Adrenal gland (tissue), 12 donors: ENCODE measurements around the gene CTSL. TPM values are rescaled to one million over a fixed set of nuclear protein-coding genes. Genes with fewer than 3 reads are reported as not detected.

ENCODE experiments used
- DNase-seq, 7 donors: peaks; one replicate each; pipeline ENCODE4 v3.0.0-alpha.2; 2019 to 2020
- H3K27ac ChIP-seq, 5 donors: fragments of 200-600 bp; sonication (generic) in 4 of 5; 1 replicate in 3 of 5; 2 replicates in 2 of 5; pipeline versions ENCODE4 v1.5.1 to v1.8.0; 2016 to 2020; ENCODE audit warnings: mild to moderate bottlenecking in 1 of 5
- H3K27me3 ChIP-seq: fragments of 200-600 bp; 2 replicates; pipeline ENCODE4 v1.8.0; 2021
- H3K36me3 ChIP-seq, 2 donors: fragments of 200-600 bp; replicated peaks in 1 of 2; 1 replicate in 1 of 2; 2 replicates in 1 of 2; pipeline versions ENCODE4 v1.5.1 to v1.8.0; 2018 to 2022
- H3K4me1 ChIP-seq, 2 donors: fragments of 200-600 bp; replicated peaks in 1 of 2; 1 replicate in 1 of 2; 2 replicates in 1 of 2; pipeline versions ENCODE4 v1.5.1 to v1.8.0; 2018 to 2021
- H3K4me3 ChIP-seq, 4 donors: fragments of 200-600 bp; sonication (generic) in 3 of 4; one replicate each; pipeline ENCODE4 v1.5.1; 2016 to 2018
- H3K9me3 ChIP-seq, 3 donors: fragments of 200-600 bp; sonication (generic) in 1 of 3; replicated peaks in 1 of 3; 1 replicate in 2 of 3; 2 replicates in 1 of 3; pipeline versions ENCODE4 v1.5.1 to v1.8.0; 2016 to 2021
- CTCF ChIP-seq, 6 experiments: fragments of 450-650 bp in 4 of 6; fragments of 200-600 bp in 2 of 6; sonication (generic) in 1 of 6; IDR thresholded peaks; 1 replicate in 5 of 6; 2 replicates in 1 of 6; pipeline versions ENCODE4 v1.5.1 to v1.8.0; 2016 to 2021; ENCODE audit warnings: antibody characterized with exemption in 6 of 6, mild to moderate bottlenecking in 2 of 6, moderate library complexity in 1 of 6
- POLR2A ChIP-seq, 2 donors: fragments of 450-650 bp; IDR thresholded peaks; one replicate each; pipeline ENCODE4 v1.6.1; 2017; ENCODE audit warnings: antibody characterized with exemption in 2 of 2, mild to moderate bottlenecking in 2 of 2, moderate library complexity in 1 of 2
- WGBS, 4 donors: extraction: QIAGEN DNeasy Blood & Tissue Kit in 2 of 4; methylation state at CpG; one replicate each; pipeline versions ENCODE4 v1.1.5 to v1.1.7; 2013 to 2017; 5-methylcytosine and 5-hydroxymethylcytosine counted together
- intact Hi-C, 2 donors: fragments of 100-400 bp; cut with DNase I; formaldehyde crosslinking; loops; one replicate each; pipeline versions ENCODE4 v1.14.1 to v1.15.0; 2022 to 2023
- polyA plus RNA-seq, 3 donors: library from polyadenylated mRNA; stranded (reverse); fragments of 200-250 nt in 2 of 3; fragments of 350-450 nt in 1 of 3; fragmentation: Illumina TruSeq in 1 of 3; extraction: RNeasy Lipid Tissue Mini Kit (QIAGEN cat#74804) in 1 of 3; gene quantifications; one replicate each; pipeline ENCODE4 v1.2.3, GENCODE V29; 2013 to 2014
- total RNA-seq, 9 donors: library from RNA; depleted of rRNA in 4 of 9; stranded (reverse); fragments of >200 nt in 4 of 9; fragments of 120-200 nt in 1 of 9; fragmentation: NEBNext Ultra II Directional in 1 of 9; extraction: Animal tissue kit (Norgen Biotek cat#: 25700) in 1 of 9; gene quantifications; one replicate each; pipeline versions ENCODE4 v1.1.0 to v1.2.4, GENCODE V29; 2013 to 2023
- donor health status: healthy with polysubstance abuse.
- donor health status: Bipolar disorder and iron deficiency.
- donor health status: DM: yes; HTN: yes; CAD: no.
- donor health status: DM: no; HTN: no; CAD: no.
- donor health status: DM: no; HTN: no; CAD: no.
- donor health status: DM: yes; HTN: yes; CAD: no.

The CTSL gene
- total and polyA plus RNA-seq, 12 donors, result 65.2 to 208 (median 136) TPM

- no peak for DNase-seq
- H3K27ac ChIP-seq, result no peak overlapping the region
- H3K36me3 ChIP-seq, result no peaks in the 10 kb centered on the region
- H3K9me3 ChIP-seq, result no peaks in the 10 kb centered on the region
- no peaks in the 10 kb centered on the region for H3K27me3 ChIP-seq
- TF ChIP-seq POLR2A (IDR thresholded peaks at IDR 0.05), result no peak
- TF ChIP-seq CTCF (IDR thresholded peaks at IDR 0.05), result no peak
- WGBS, 4 donors, result 83 to 100% (median 87%) methylated on average over 1 of the region's 1 CpG
- intact Hi-C loops, result loop anchor here in 1 of 2 donors (10.0 kb wide), 1 partner anchor 77 kb away; no protein-coding TSS in a partner anchor
- H3K4me3 ChIP-seq, result no peak overlapping the region
- H3K4me1 ChIP-seq, result peaks cover 6 to 24% of the 10 kb centered on the region in 2 donors
These were observed 8.5 kb upstream of the CTSL start for GRCh38 chr9:87717456-87717855.

- Histone ChIP-seq H3K27ac (no peak overlapping the region), H3K9me3 (no peaks in the 10 kb centered on the region), H3K27me3 (no peaks in the 10 kb centered on the region), H3K36me3 (no peaks in the 10 kb centered on the region), H3K4me1 (peaks cover 6 to 22% of the 10 kb centered on the region in 2 donors), H3K4me3 (no peak overlapping the region)
- 90 to 96% (median 93%) methylated on average over 3 of the region's 3 CpGs for WGBS, 4 donors
- intact Hi-C loops, result loop anchor here in 1 of 2 donors (10.0 kb wide), 1 partner anchor 77 kb away; no protein-coding TSS in a partner anchor
- TF ChIP-seq CTCF (IDR thresholded peaks at IDR 0.05) (no peak), POLR2A (IDR thresholded peaks at IDR 0.05) (no peak)
- no peak for DNase-seq
These were observed 7.7 kb upstream of the CTSL start for GRCh38 chr9:87718231-87718630.

GRCh38 chr9:87718852-87719612, 6.9 kb upstream of the CTSL start:
- 72 to 81% (median 76%) methylated on average over 6 of the region's 6 CpGs for WGBS, 4 donors
- TF ChIP-seq CTCF (IDR thresholded peaks at IDR 0.05) (no peak), POLR2A (IDR thresholded peaks at IDR 0.05) (no peak)
- Histone ChIP-seq H3K4me3 (no peak overlapping the region), H3K9me3 (no peaks in the 10 kb centered on the region), H3K4me1 (peaks cover 6 to 16% of the 10 kb centered on the region in 2 donors), H3K27ac (no peak overlapping the region), H3K36me3 (no peaks in the 10 kb centered on the region), H3K27me3 (no peaks in the 10 kb centered on the region)
- intact Hi-C loops, result loop anchor here in 1 of 2 donors (10.0 kb wide), 1 partner anchor 76 kb away; no protein-coding TSS in a partner anchor
- DNase-seq, result no peak

- 92 to 95% (median 93%) methylated on average over 2 of the region's 2 CpGs for WGBS, 4 donors
- Histone ChIP-seq H3K27me3 (no peaks in the 10 kb centered on the region), H3K27ac (no peak overlapping the region), H3K4me1 (peaks cover 0 to 9% of the 10 kb centered on the region in 2 donors), H3K4me3 (no peak overlapping the region), H3K9me3 (no peaks in the 10 kb centered on the region), H3K36me3 (no peaks in the 10 kb centered on the region)
- DNase-seq, result no peak
- TF ChIP-seq POLR2A (IDR thresholded peaks at IDR 0.05) (no peak), CTCF (IDR thresholded peaks at IDR 0.05) (no peak)
- intact Hi-C loops, result no loop called here
These were observed 5.7 kb upstream of the CTSL start for GRCh38 chr9:87720173-87720572.
